Activated CD8-positive, alpha-beta T cell treated with anti-CD3 and anti-CD28 coated beads, Interleukin-2, amount 10 ng/mL, durations not matched to agents 7 days and 5 days (primary cell): ENCODE measurements around the gene SELENOO. TPM values are rescaled to one million over a fixed set of nuclear protein-coding genes. Genes with fewer than 3 reads are reported as not detected.
"Not testable (repeated sequence)": the region's sequence is repeated elsewhere in the genome, so short reads cannot be mapped to it uniquely, and the experiment has no call there.

Experiments used
- ATAC-seq: fragments of 150-1000 bp; cut with Tn5 transposase; one replicate; pipeline ENCODE4 v1.10.0; 2021; ENCODE audit warnings: moderate library complexity
- CTCF ChIA-PET: fragments of 350-600 bp; sonication (Branson Sonifier 250); formaldehyde crosslinking; loops from one replicate; lab custom pipeline; 2021; ENCODE audit warnings: antibody characterized with exemption; lab: Charles Lee
- POLR2A ChIA-PET: fragments of 350-600 bp; sonication (Branson Sonifier 250); formaldehyde crosslinking; loops from one replicate; lab custom pipeline; 2021; ENCODE audit warnings: antibody characterized with exemption; lab: Charles Lee
- DNase-seq: peaks from one replicate; pipeline ENCODE4 v3.0.0-alpha.2; 2020
- H3K27ac Mint-ChIP-seq: one replicate; pipeline ENCODE4 v1.8.0; 2021; ENCODE audit warnings: mild to moderate bottlenecking, mixed read lengths
- H3K27me3 Mint-ChIP-seq: one replicate; pipeline ENCODE4 v1.8.0; 2021; ENCODE audit warnings: low read depth, mixed read lengths
- H3K36me3 Mint-ChIP-seq: one replicate; pipeline ENCODE4 v1.8.0; 2021; ENCODE audit warnings: low read depth, mixed read lengths
- H3K4me1 Mint-ChIP-seq: one replicate; pipeline ENCODE4 v1.8.0; 2021; ENCODE audit warnings: low read depth, mixed read lengths
- H3K4me3 Mint-ChIP-seq: one replicate; pipeline ENCODE4 v1.8.0; 2021; ENCODE audit warnings: mild to moderate bottlenecking, mixed read lengths
- H3K9me3 Mint-ChIP-seq: one replicate; pipeline ENCODE4 v1.8.0; 2022; ENCODE audit warnings: mixed read lengths; ENCODE audit not compliant: insufficient read depth
- total RNA-seq, 2 experiments: library from RNA; stranded (reverse); gene quantifications; one replicate each; pipeline ENCODE4 v1.2.3, GENCODE V29; 2021

SELENOO gene
- total RNA-seq, 2 experiments from 2014 or later, result 23.6 to 24.4 TPM

- Mint-ChIP-seq H3K4me1 (peaks cover 4% of the 10 kb centered on the region), H3K4me3 (no peak overlapping the region), H3K27me3 (peaks cover 31% of the 10 kb centered on the region), H3K27ac (no peak overlapping the region), H3K9me3 (no peaks in the 10 kb centered on the region), H3K36me3 (no peaks in the 10 kb centered on the region)
- CTCF ChIA-PET, result no interaction called here
- ATAC-seq (no peak), DNase-seq (no peak)
- POLR2A ChIA-PET, result no interaction called here
Observed at GRCh38 chr22:50167689-50168489, 32.9 kb upstream of the SELENOO start.

- CTCF ChIA-PET, H3K36me3 Mint-ChIP-seq, H3K27ac Mint-ChIP-seq, DNase-seq, H3K9me3 Mint-ChIP-seq, H3K4me1 Mint-ChIP-seq, ATAC-seq: not testable (repeated sequence)
- Mint-ChIP-seq H3K4me3 (peak overlapping the region; percentile 55), H3K27me3 (peaks cover 31% of the 10 kb centered on the region)
- POLR2A ChIA-PET, result interaction anchor here (0.7 kb wide), 1 partner anchor 22 kb away, joined by 3 read pairs; no protein-coding TSS in a partner anchor
Observed at GRCh38 chr22:50168490-50169180, 32.2 kb upstream of the SELENOO start.

- ChIA-PET CTCF (no interaction called here), POLR2A (interaction anchor here (0.7 kb wide), 1 partner anchor 22 kb away, joined by 3 read pairs; no protein-coding TSS in a partner anchor)
- H3K4me3 Mint-ChIP-seq, result peak overlapping the region; percentile 55
- H3K9me3 Mint-ChIP-seq, result no peaks in the 10 kb centered on the region
- peaks cover 33% of the 10 kb centered on the region for H3K27me3 Mint-ChIP-seq
- DNase-seq, result no peak
- ATAC-seq, result no peak
- no peak overlapping the region for H3K27ac Mint-ChIP-seq
- no peaks in the 10 kb centered on the region for H3K36me3 Mint-ChIP-seq
- H3K4me1 Mint-ChIP-seq, result peaks cover 4% of the 10 kb centered on the region
Observed at GRCh38 chr22:50169181-50169759, 31.5 kb upstream of the SELENOO start.

- ChIA-PET CTCF (no interaction called here), POLR2A (interaction anchor here (1.5 kb wide), 1 partner anchor 21 kb away, joined by 9 read pairs; no protein-coding TSS in a partner anchor)
- Mint-ChIP-seq H3K4me3 (no peak overlapping the region), H3K36me3 (no peaks in the 10 kb centered on the region), H3K27me3 (peaks cover 33% of the 10 kb centered on the region), H3K9me3 (no peaks in the 10 kb centered on the region), H3K27ac (no peak overlapping the region), H3K4me1 (peaks cover 4% of the 10 kb centered on the region)
- DNase-seq (peak; percentile 49), ATAC-seq (peak; percentile 47)
Observed at GRCh38 chr22:50169774-50170341, 31.0 kb upstream of the SELENOO start.

- H3K27ac Mint-ChIP-seq, result no peak within 1 kb of the TSS
Observed at GRCh38 chr22:50170453-50171318, 30.1 kb upstream of the SELENOO start, which contains the start of gene PANX2. Gene PANX2, plus strand, starts transcription at chr22:50170731. Its CDS starts 0 bp downstream, at chr22:50170731.

GRCh38 chr22:50171319-50171964, 29.4 kb upstream of the SELENOO start:
- DNase-seq (no peak), ATAC-seq (no peak)
- H3K36me3 Mint-ChIP-seq, result no peaks in the 10 kb centered on the region
- no peak overlapping the region for H3K27ac Mint-ChIP-seq
- H3K4me1 Mint-ChIP-seq, result peaks cover 4% of the 10 kb centered on the region
- ChIA-PET CTCF (interaction anchor here (0.7 kb wide), 1 partner anchor 118 kb away, joined by 3 read pairs; no protein-coding TSS in a partner anchor), POLR2A (interaction anchor here (1.0 to 1.5 kb wide), 2 partner anchors 11 to 19 kb away, joined by 4 to 9 read pairs; no protein-coding TSS in a partner anchor)
- H3K27me3 Mint-ChIP-seq, result peaks cover 33% of the 10 kb centered on the region
- H3K4me3 Mint-ChIP-seq, result peak overlapping the region; percentile 66
- H3K9me3 Mint-ChIP-seq, result no peaks in the 10 kb centered on the region

More at GRCh38 chr22:50170453-50171318, 30.1 kb upstream of the SELENOO start, which contains the start of gene PANX2:
- POLR2A ChIA-PET, result interaction anchor here (1.0 to 1.5 kb wide), 2 partner anchors 12 to 20 kb away, joined by 4 to 9 read pairs; no protein-coding TSS in a partner anchor
- CTCF ChIA-PET, result no interaction called here
- no peaks in the 10 kb centered on the region for H3K9me3 Mint-ChIP-seq
- peak; percentile 16 for ATAC-seq
- no peak for DNase-seq
- H3K36me3 Mint-ChIP-seq, result no peaks in the 10 kb centered on the region
- H3K4me1 Mint-ChIP-seq, result peaks cover 4% of the 10 kb centered on the region
- H3K27me3 Mint-ChIP-seq, result peaks cover 33% of the 10 kb centered on the region
- peak within 1 kb of the TSS; percentile 66 for H3K4me3 Mint-ChIP-seq

GRCh38 chr22:50171965-50172421, 28.8 kb upstream of the SELENOO start:
- ChIA-PET CTCF (interaction anchor here (0.7 kb wide), 1 partner anchor 118 kb away, joined by 3 read pairs; no protein-coding TSS in a partner anchor), POLR2A (interaction anchor here (1.0 kb wide), 1 partner anchor 10 kb away, joined by 4 read pairs; no protein-coding TSS in a partner anchor)
- H3K9me3 Mint-ChIP-seq, result no peaks in the 10 kb centered on the region
- peaks cover 33% of the 10 kb centered on the region for H3K27me3 Mint-ChIP-seq
- H3K4me3 Mint-ChIP-seq, result no peak overlapping the region
- H3K4me1 Mint-ChIP-seq, result peaks cover 4% of the 10 kb centered on the region
- no peak for ATAC-seq
- no peak for DNase-seq
- H3K36me3 Mint-ChIP-seq, result no peaks in the 10 kb centered on the region
- no peak overlapping the region for H3K27ac Mint-ChIP-seq

GRCh38 chr22:50173311-50173982, 27.4 kb upstream of the SELENOO start:
- POLR2A ChIA-PET, result interaction anchor here (1.3 kb wide), 1 partner anchor 17 kb away, joined by 4 read pairs; no protein-coding TSS in a partner anchor
- H3K27ac Mint-ChIP-seq, result no peak overlapping the region
- DNase-seq (no peak), ATAC-seq (no peak)
- H3K36me3 Mint-ChIP-seq, result no peaks in the 10 kb centered on the region
- H3K4me1 Mint-ChIP-seq, result peaks cover 4% of the 10 kb centered on the region
- CTCF ChIA-PET, result no interaction called here
- no peak overlapping the region for H3K4me3 Mint-ChIP-seq
- H3K27me3 Mint-ChIP-seq, result peaks cover 25% of the 10 kb centered on the region
- H3K9me3 Mint-ChIP-seq, result no peaks in the 10 kb centered on the region

GRCh38 chr22:50173983-50174355, 26.8 kb upstream of the SELENOO start:
- ATAC-seq, result no peak
- H3K9me3 Mint-ChIP-seq, result no peaks in the 10 kb centered on the region
- no peak for DNase-seq
- ChIA-PET CTCF (no interaction called here), POLR2A (interaction anchor here (1.3 kb wide), 1 partner anchor 16 kb away, joined by 4 read pairs; no protein-coding TSS in a partner anchor)
- H3K27me3 Mint-ChIP-seq, result peaks cover 20% of the 10 kb centered on the region
- H3K4me1 Mint-ChIP-seq, result peaks cover 4% of the 10 kb centered on the region
- H3K4me3 Mint-ChIP-seq, result no peak overlapping the region
- no peak overlapping the region for H3K27ac Mint-ChIP-seq
- no peaks in the 10 kb centered on the region for H3K36me3 Mint-ChIP-seq
